ENCODE results near the gene USP44. TPM values are rescaled to one million over a fixed set of nuclear protein-coding genes. Genes with fewer than 3 reads are reported as not detected.

USP44 gene
- total and polyA plus RNA-seq, 2 of the 4 experiments (the other 2 are of a cell fraction): 13.0 to 33.5 TPM

DNA sequence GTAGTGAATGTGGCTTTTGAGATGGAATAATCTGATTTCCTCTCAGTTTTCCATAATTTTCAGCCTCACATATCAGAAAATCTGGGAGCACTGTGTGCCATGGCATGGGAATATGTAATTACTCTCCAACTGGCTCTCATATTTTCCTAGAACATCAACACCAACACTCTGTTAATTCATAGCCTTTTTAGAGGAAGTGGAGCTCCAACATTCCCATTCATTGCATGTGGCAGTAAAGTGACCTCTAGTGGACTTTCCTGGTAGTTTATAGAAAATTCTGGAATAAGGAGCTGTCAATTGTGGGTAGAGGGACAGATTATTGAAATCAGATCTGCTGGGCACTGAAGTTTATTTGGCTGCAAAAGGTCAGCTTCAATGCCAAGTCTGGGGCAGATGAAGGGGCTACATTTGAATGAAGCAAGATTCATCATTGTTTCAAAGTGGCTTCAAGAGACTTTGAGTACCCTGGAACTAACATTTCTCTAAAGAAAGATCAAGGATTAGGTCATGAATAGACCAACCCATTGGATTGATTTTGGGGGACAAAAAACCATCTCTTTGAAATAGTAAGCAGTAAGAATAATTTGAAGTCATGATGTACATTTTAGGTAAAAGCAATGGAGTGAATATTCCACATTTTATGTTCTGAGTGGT, 23.6 kb upstream of the USP44 start:
- ChIA-PET CTCF (interaction anchor here (0.5 to 2.0 kb wide), 16 partner anchors 9 to 819 kb away, joined by 3 to 7 read pairs (median 3); partner anchors contain the start of gene USP44), POLR2A (ENCODE audit: unreplicated experiment) (no interaction called here)
- 0 out of 2 replicates have a peak overlapping the region, but pooled peaks have one; percentile 55 for H2BK120ac ChIP-seq (ENCODE audit: low read depth, low read length)
- H2AK9ac ChIP-seq (replicated peaks; ENCODE audit: low read depth, low read length, poor library complexity): no peak overlapping the region
- H4K8ac ChIP-seq (ENCODE audit: low read depth in 2 of 2, low read length in 2 of 2): peak overlapping the region; percentile 10 to 61; a peak in 3 of 4 replicates
- H3K4ac ChIP-seq (ENCODE audit: low read depth, low read length): no peak overlapping the region; the same call in 1 of the 2 replicates
- H3K79me1 ChIP-seq (ENCODE audit: low read depth in 1 of 2, low read length in 2 of 2): no peaks in the 10 kb centered on the region
- H2AK5ac ChIP-seq (ENCODE audit: low read depth, low read length): no peak overlapping the region
- no peak overlapping the region for H3K56ac ChIP-seq (ENCODE audit: extremely low read depth, insufficient read depth, low read length)
- BruUV-seq (replicated peaks): no TSS peak
- ATAC-seq (ENCODE audit: low read depth): peak; percentile 78
- no peak overlapping the region for H2AFZ ChIP-seq (replicated peaks; ENCODE audit: low read length, poor library complexity)
- no peak overlapping the region for H3K4me2 ChIP-seq (ENCODE audit: low read depth, low read length)
- in situ Hi-C loops (cut with MboI; ENCODE audit: low sequenced_read_pairs): no loop called here
- no peak overlapping the region; the same call in 1 of the 2 replicates for H3K14ac ChIP-seq (replicated peaks; ENCODE audit: low read depth, low read length)
- peak overlapping the region; percentile 66; the same call in 1 of the 2 replicates for H2BK20ac ChIP-seq (ENCODE audit: low read depth, low read length)
- H3K9ac ChIP-seq (ENCODE audit: low read depth, low read length): no peak overlapping the region; the same call in 1 of the 2 replicates
- peak; percentile 64 for DNase-seq
- H2BK15ac ChIP-seq (ENCODE audit: low read depth, low read length): no peak overlapping the region; the same call in 2 of the 3 replicates
- no peak overlapping the region for H2BK5ac ChIP-seq (ENCODE audit: low read depth, low read length, poor library complexity, severe bottlenecking)
- no peak overlapping the region; the same call in 1 of the 2 replicates for H4K5ac ChIP-seq (ENCODE audit: low read depth, low read length)
- H3K4me3 ChIP-seq (ENCODE audit: insufficient read depth, low read depth, low read length): no peak overlapping the region
- no peak overlapping the region for H3K27ac ChIP-seq (ENCODE audit: insufficient read depth, low read length)
- no peak overlapping the region for H4K91ac ChIP-seq (ENCODE audit: insufficient read depth, low read depth, low read length)
- no peaks in the 10 kb centered on the region for H3K9me3 ChIP-seq (ENCODE audit: control insufficient read depth, insufficient read depth, low read length)
- H3K18ac ChIP-seq (ENCODE audit: low read depth, low read length): no peak overlapping the region; the same call in 1 of the 2 replicates
- no peak overlapping the region for H3K23ac ChIP-seq (ENCODE audit: low read depth, low read length)
- dilution Hi-C loops (cut with HindIII; ENCODE audit: low sequenced_read_pairs, unreplicated experiment): no loop called here
- intact Hi-C loops (cut with micrococcal nuclease): loop anchor here (5.0 kb wide), 1 partner anchor 238 kb away; no protein-coding TSS in a partner anchor
- peaks cover 4% of the 10 kb centered on the region for H3K4me1 ChIP-seq (ENCODE audit: control insufficient read depth, insufficient read depth, low read length)
- no peaks in the 10 kb centered on the region for H3K36me3 ChIP-seq (ENCODE audit: control insufficient read depth, insufficient read depth, low read length)
- no peaks in the 10 kb centered on the region for H3K27me3 ChIP-seq (ENCODE audit: control insufficient read depth, insufficient read depth, low read length)
- no peaks in the 10 kb centered on the region for H3K9me1 ChIP-seq (ENCODE audit: insufficient read depth, low read length)
- no peaks in the 10 kb centered on the region for H4K20me1 ChIP-seq (ENCODE audit: insufficient read depth, low read length)
- TF ChIP-seq NFE2L2 (IDR thresholded peaks at IDR 0.05; ENCODE audit: low read depth, low read length): no peak
- TF ChIP-seq FOS (IDR thresholded peaks at IDR 0.05; ENCODE audit: low read depth, low read length): no peak
- no peak for TF ChIP-seq CHD1 (IDR thresholded peaks at IDR 0.05; ENCODE audit: low read depth, low read length)
- TF ChIP-seq, protein P1, sequence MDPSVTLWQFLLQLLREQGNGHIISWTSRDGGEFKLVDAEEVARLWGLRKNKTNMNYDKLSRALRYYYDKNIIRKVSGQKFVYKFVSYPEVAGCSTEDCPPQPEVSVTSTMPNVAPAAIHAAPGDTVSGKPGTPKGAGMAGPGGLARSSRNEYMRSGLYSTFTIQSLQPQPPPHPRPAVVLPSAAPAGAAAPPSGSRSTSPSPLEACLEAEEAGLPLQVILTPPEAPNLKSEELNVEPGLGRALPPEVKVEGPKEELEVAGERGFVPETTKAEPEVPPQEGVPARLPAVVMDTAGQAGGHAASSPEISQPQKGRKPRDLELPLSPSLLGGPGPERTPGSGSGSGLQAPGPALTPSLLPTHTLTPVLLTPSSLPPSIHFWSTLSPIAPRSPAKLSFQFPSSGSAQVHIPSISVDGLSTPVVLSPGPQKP (IDR thresholded peaks at IDR 0.05; ENCODE audit: borderline replicate concordance, low read depth, low read length): no peak
- peak; percentile 69 for TF ChIP-seq RAD21 (IDR thresholded peaks at IDR 0.05; ENCODE audit: low read length)
- no peak for TF ChIP-seq BHLHE40 (IDR thresholded peaks at IDR 0.05; ENCODE audit: low read depth, low read length)
- peak; percentile 52 for TF ChIP-seq SMC3 (IDR thresholded peaks at IDR 0.05; ENCODE audit: low read depth, low read length)
- no peak for TF ChIP-seq RFX5 (IDR thresholded peaks at IDR 0.05; ENCODE audit: low read depth, low read length)
- no peak for TF ChIP-seq RCOR1 (IDR thresholded peaks at IDR 0.05; ENCODE audit: insufficient replicate concordance, low read length)
- no peak for TF ChIP-seq POLR2A (IDR thresholded peaks at IDR 0.05; ENCODE audit: low read depth, low read length)
- no peak for TF ChIP-seq MAFK (IDR thresholded peaks at IDR 0.05; ENCODE audit: low read depth, low read length)
- TF ChIP-seq, protein P2, sequence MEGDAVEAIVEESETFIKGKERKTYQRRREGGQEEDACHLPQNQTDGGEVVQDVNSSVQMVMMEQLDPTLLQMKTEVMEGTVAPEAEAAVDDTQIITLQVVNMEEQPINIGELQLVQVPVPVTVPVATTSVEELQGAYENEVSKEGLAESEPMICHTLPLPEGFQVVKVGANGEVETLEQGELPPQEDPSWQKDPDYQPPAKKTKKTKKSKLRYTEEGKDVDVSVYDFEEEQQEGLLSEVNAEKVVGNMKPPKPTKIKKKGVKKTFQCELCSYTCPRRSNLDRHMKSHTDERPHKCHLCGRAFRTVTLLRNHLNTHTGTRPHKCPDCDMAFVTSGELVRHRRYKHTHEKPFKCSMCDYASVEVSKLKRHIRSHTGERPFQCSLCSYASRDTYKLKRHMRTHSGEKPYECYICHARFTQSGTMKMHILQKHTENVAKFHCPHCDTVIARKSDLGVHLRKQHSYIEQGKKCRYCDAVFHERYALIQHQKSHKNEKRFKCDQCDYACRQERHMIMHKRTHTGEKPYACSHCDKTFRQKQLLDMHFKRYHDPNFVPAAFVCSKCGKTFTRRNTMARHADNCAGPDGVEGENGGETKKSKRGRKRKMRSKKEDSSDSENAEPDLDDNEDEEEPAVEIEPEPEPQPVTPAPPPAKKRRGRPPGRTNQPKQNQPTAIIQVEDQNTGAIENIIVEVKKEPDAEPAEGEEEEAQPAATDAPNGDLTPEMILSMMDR (conservative IDR thresholded peaks at IDR 0.05; ENCODE audit: low read depth, low read length): peak; percentile 76
- TF ChIP-seq MAZ (IDR thresholded peaks at IDR 0.05; ENCODE audit: borderline replicate concordance, low read depth, low read length): no peak
- no peak for TF ChIP-seq MXI1 (IDR thresholded peaks at IDR 0.05; ENCODE audit: borderline replicate concordance, low read depth, low read length)
- TF ChIP-seq, protein P3, sequence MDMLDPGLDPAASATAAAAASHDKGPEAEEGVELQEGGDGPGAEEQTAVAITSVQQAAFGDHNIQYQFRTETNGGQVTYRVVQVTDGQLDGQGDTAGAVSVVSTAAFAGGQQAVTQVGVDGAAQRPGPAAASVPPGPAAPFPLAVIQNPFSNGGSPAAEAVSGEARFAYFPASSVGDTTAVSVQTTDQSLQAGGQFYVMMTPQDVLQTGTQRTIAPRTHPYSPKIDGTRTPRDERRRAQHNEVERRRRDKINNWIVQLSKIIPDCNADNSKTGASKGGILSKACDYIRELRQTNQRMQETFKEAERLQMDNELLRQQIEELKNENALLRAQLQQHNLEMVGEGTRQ (IDR thresholded peaks at IDR 0.05; ENCODE audit: low read depth, low read length): no peak

Data from IMR-90 (cell line).